Lung (tissue), 12 donors: Measurements from ENCODE around the gene CHSY3. TPM values are rescaled to one million over a fixed set of nuclear protein-coding genes. Genes with fewer than 3 reads are reported as not detected.

ENCODE experiments used
- ATAC-seq: fragments of 200-7000 bp; cut with Tn5 transposase; one replicate; pipeline ENCODE4 v1.9.1; 2020; ENCODE audit warnings: moderate number of reproducible peaks; ENCODE audit not compliant: insufficient read depth, low FRiP score
- DNase-seq, 3 donors: peaks; one replicate each; pipeline ENCODE4 v3.0.0-alpha.2; 2013 to 2017
- H3K27ac ChIP-seq, 2 donors: one replicate each; pipeline ENCODE4 v1.5.1; 2013; ENCODE audit warnings: mild to moderate bottlenecking in 2 of 2, moderate library complexity in 2 of 2, control low read depth in 1 of 2, inconsistent platforms in 1 of 2, low read depth in 1 of 2, low read length in 1 of 2
- H3K27me3 ChIP-seq, 3 donors: one replicate each; pipeline ENCODE4 v1.5.1; 2013; ENCODE audit warnings: low read length in 2 of 3; ENCODE audit not compliant: control insufficient read depth in 3 of 3, insufficient read depth in 3 of 3
- H3K36me3 ChIP-seq, 4 donors: one replicate each; pipeline ENCODE4 v1.5.1; 2013; ENCODE audit warnings: low read length in 4 of 4, mild to moderate bottlenecking in 1 of 4, moderate library complexity in 1 of 4; ENCODE audit not compliant: control insufficient read depth in 4 of 4, insufficient read depth in 4 of 4
- H3K4me1 ChIP-seq, 5 donors: one replicate each; pipeline ENCODE4 v1.5.1; 2013; ENCODE audit warnings: low read length in 5 of 5, mild to moderate bottlenecking in 2 of 5, moderate library complexity in 1 of 5; ENCODE audit not compliant: control insufficient read depth in 5 of 5, insufficient read depth in 5 of 5
- H3K4me3 ChIP-seq: one replicate; pipeline ENCODE4 v1.5.1; 2013; ENCODE audit warnings: mild to moderate bottlenecking, control low read depth, moderate library complexity
- H3K9ac ChIP-seq, 2 donors: one replicate each; pipeline ENCODE4 v1.5.1; 2013; ENCODE audit warnings: low read length in 2 of 2, control low read depth in 1 of 2; ENCODE audit not compliant: insufficient read depth in 1 of 2
- H3K9me3 ChIP-seq, 4 donors: one replicate each; pipeline ENCODE4 v1.5.1; 2013; ENCODE audit warnings: low read length in 3 of 4, mild to moderate bottlenecking in 1 of 4, moderate library complexity in 1 of 4; ENCODE audit not compliant: control insufficient read depth in 4 of 4, insufficient read depth in 3 of 4
- CTCF ChIP-seq: IDR thresholded peaks from 2 replicates; pipeline ENCODE4 v1.5.1; 2012; ENCODE audit warnings: mild to moderate bottlenecking; ENCODE audit errors: control extremely low read depth, extremely low read depth
- WGBS, 2 donors: extraction: QIAGEN DNeasy Blood & Tissue Kit; methylation state at CpG; one replicate each; pipeline ENCODE4 v1.1.7; 2013; 5-methylcytosine and 5-hydroxymethylcytosine counted together
- polyA plus RNA-seq, 2 donors: library from polyadenylated mRNA; stranded (reverse); fragments of 200-250 nt; gene quantifications; one replicate each; pipeline ENCODE4 v1.2.1, GENCODE V29; 2013
- total RNA-seq, 2 donors: library from RNA; depleted of rRNA in 1 of 2; stranded (reverse); fragments of >200 nt in 1 of 2; gene quantifications; one replicate each; pipeline ENCODE4 v1.2.1, GENCODE V29; 2014 to 2021
- donor health status: control.
- donor health status: control.
- donor health status: Bipolar disorder and iron deficiency.
- donor health status: healthy.
- donor health status: DM: yes; HTN: yes; CAD: no.

The CHSY3 gene
- total and polyA plus RNA-seq, 4 donors = 0.41 to 6.7 (median 3.0) TPM

- TF ChIP-seq CTCF = no peak
- ATAC-seq (no peak), DNase-seq (no peak)
- H3K9me3 ChIP-seq = no peaks in the 10 kb centered on the region
- no peaks in the 10 kb centered on the region for H3K36me3 ChIP-seq
- H3K27me3 ChIP-seq = no peaks in the 10 kb centered on the region
- no peak overlapping the region for H3K9ac ChIP-seq
- H3K27ac ChIP-seq = no peak overlapping the region
- WGBS, 2 donors = 74 to 89% methylated on average over 1 of the region's 1 CpG
- no peaks in the 10 kb centered on the region for H3K4me1 ChIP-seq
- no peak overlapping the region for H3K4me3 ChIP-seq
Measured at GRCh38 chr5:130052752-130053151, 148.5 kb downstream of the CHSY3 start.

GRCh38 chr5:130055572-130055971 lies 151.3 kb downstream of the CHSY3 start:
- WGBS, 2 donors = 88 to 90% methylated on average over 4 of the region's 4 CpGs
- Histone ChIP-seq H3K27ac (no peak overlapping the region), H3K9ac (no peak overlapping the region), H3K4me3 (no peak overlapping the region), H3K36me3 (no peaks in the 10 kb centered on the region), H3K9me3 (peaks cover 0 to 2% (median 0%) of the 10 kb centered on the region in 4 donors), H3K27me3 (no peaks in the 10 kb centered on the region), H3K4me1 (no peaks in the 10 kb centered on the region)
- no peak for TF ChIP-seq CTCF
- DNase-seq (no peak), ATAC-seq (no peak)

- ATAC-seq = no peak
- no peaks in the 10 kb centered on the region for H3K27me3 ChIP-seq
- H3K36me3 ChIP-seq = no peaks in the 10 kb centered on the region
- 95 to 97% methylated on average over 2 of the region's 2 CpGs for WGBS, 2 donors
- no peak overlapping the region for H3K27ac ChIP-seq
- H3K4me1 ChIP-seq = peaks cover 0 to 2% (median 0%) of the 10 kb centered on the region in 5 donors
- no peak for DNase-seq
- H3K9ac ChIP-seq = no peak overlapping the region
- peaks cover 0 to 2% (median under 1%) of the 10 kb centered on the region in 4 donors for H3K9me3 ChIP-seq
- no peak for TF ChIP-seq CTCF
- no peak overlapping the region for H3K4me3 ChIP-seq
Measured at GRCh38 chr5:130061746-130062145, 157.5 kb downstream of the CHSY3 start.

GRCh38 chr5:130063603-130064002 lies 159.3 kb downstream of the CHSY3 start:
- ATAC-seq (no peak), DNase-seq (no peak)
- Histone ChIP-seq H3K4me3 (no peak overlapping the region), H3K9me3 (peaks cover 0 to 2% (median under 1%) of the 10 kb centered on the region in 4 donors), H3K4me1 (peaks cover 0 to 2% (median 0%) of the 10 kb centered on the region in 5 donors), H3K27me3 (no peaks in the 10 kb centered on the region), H3K27ac (no peak overlapping the region), H3K36me3 (no peaks in the 10 kb centered on the region), H3K9ac (no peak overlapping the region)
- 92 to 95% methylated on average over 3 of the region's 3 CpGs for WGBS, 2 donors
- TF ChIP-seq CTCF = no peak
